GM21619 (cell line): ENCODE results near the gene GAS2.
"Not testable (repeated sequence)": the region's sequence is repeated elsewhere in the genome, so short reads cannot be mapped to it uniquely, and the experiment has no call there.

Experiments used
- ATAC-seq: cut with Tn5 transposase; IDR thresholded peaks from one replicate; pipeline ENCODE4 v1.9.1; 2021; ENCODE audit not compliant: unreplicated experiment

The GAS2 gene

GRCh38 chr11:22666325-22666687 lies at the start of gene GAS2:
GAS2 (plus strand) TSS chr11:22666611; CDS start chr11:22674870, 8,259 bp downstream.
- ATAC-seq = peak; percentile 7

GRCh38 chr11:22617868-22618267 lies 48.5 kb upstream of the GAS2 start:
- no peak for ATAC-seq

- ATAC-seq = peak; percentile 54
Observed at GRCh38 chr11:22624742-22625447, 41.5 kb upstream of the GAS2 start.

GRCh38 chr11:22625448-22626287 lies 40.7 kb upstream of the GAS2 start, which contains the start of gene FANCF:
FANCF (minus strand) TSS chr11:22625823; CDS start chr11:22625810, 13 bp downstream.
- peak; percentile 96 for ATAC-seq

- ATAC-seq = no peak
Observed at GRCh38 chr11:22626573-22627239, 39.7 kb upstream of the GAS2 start.

- no peak for ATAC-seq
Observed at GRCh38 chr11:22627421-22627820, 39.0 kb upstream of the GAS2 start.

GRCh38 chr11:22633354-22633902 lies 33.0 kb upstream of the GAS2 start:
- no peak for ATAC-seq

GRCh38 chr11:22634897-22635629 lies 31.3 kb upstream of the GAS2 start:
- ATAC-seq = no peak

GRCh38 chr11:22635689-22636088 lies 30.7 kb upstream of the GAS2 start:
- ATAC-seq = no peak

- no peak for ATAC-seq
Observed at GRCh38 chr11:22640862-22641261, 25.5 kb upstream of the GAS2 start.

GRCh38 chr11:22641559-22641958 lies 24.9 kb upstream of the GAS2 start:
- ATAC-seq = no peak

- not testable (repeated sequence) for ATAC-seq
Observed at GRCh38 chr11:22652346-22652745, 14.1 kb upstream of the GAS2 start.

- ATAC-seq = no peak
Observed at GRCh38 chr11:22656130-22656529, 10.3 kb upstream of the GAS2 start.

- ATAC-seq = peak; percentile 97
Observed at GRCh38 chr11:22657101-22657694, 9.2 kb upstream of the GAS2 start.

GRCh38 chr11:22659783-22660182 lies 6.6 kb upstream of the GAS2 start:
- no peak for ATAC-seq

GRCh38 chr11:22666688-22667439 lies 453 bp downstream of the GAS2 start:
- ATAC-seq = peak; percentile 42

- no peak for ATAC-seq
Observed at GRCh38 chr11:22668005-22668796, 1.8 kb downstream of the GAS2 start.

GRCh38 chr11:22669368-22669767 lies 3.0 kb downstream of the GAS2 start:
- ATAC-seq = no peak

- peak; percentile 45 for ATAC-seq
Observed at GRCh38 chr11:22670830-22671229, 4.4 kb downstream of the GAS2 start.
